Measurements from ENCODE around the gene KIF20B. TPM values are rescaled to one million over a fixed set of nuclear protein-coding genes. Genes with fewer than 3 reads are reported as not detected.

KIF20B gene
- total and polyA plus RNA-seq, 2 of the 13 experiments (the other 11 are each of a cell fraction or from before 2014, with no cell fraction given): 3.5 to 38.6 TPM

DNA sequence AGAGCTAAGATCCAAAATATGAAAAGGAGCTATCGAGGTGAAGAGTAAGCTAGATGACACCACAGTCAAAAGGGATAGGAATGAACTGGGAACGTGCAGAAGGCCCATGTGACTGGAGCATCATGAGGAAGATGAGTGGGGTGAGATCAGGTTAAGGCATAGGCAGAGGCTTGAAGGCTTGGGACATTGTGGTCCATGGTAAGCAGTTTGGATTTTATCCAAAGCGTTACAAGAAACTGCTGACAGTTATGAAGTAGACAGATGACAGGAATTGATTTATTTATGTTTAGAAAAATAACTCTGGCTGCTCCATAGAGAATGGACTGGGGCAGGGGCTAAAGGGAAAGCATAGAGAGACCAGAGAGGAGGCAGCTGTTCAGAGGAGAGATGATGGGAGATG is 38.2 kb upstream of the KIF20B start (continued):
- TF ChIP-seq TFDP1 (CRISPR knock-in tag; IDR thresholded peaks at IDR 0.05; ENCODE audit: borderline replicate concordance): no peak
- no peak for TF ChIP-seq NCOR1 (IDR thresholded peaks at IDR 0.05; ENCODE audit: borderline replicate concordance, low read length)
- no peak for TF ChIP-seq ZC3H13 (CRISPR knock-in tag; IDR thresholded peaks at IDR 0.05)
- no peak for TF ChIP-seq HNRNPUL1 (IDR thresholded peaks at IDR 0.05; ENCODE audit: low read depth, low read length)
- no peak for TF ChIP-seq FOXO1 (CRISPR knock-in tag; IDR thresholded peaks at IDR 0.05)
- no peak for TF ChIP-seq JUND (CRISPR knock-in tag; IDR thresholded peaks at IDR 0.05)

GRCh38 chr10:89664203-89664602 is 37.2 kb upstream of the KIF20B start:
- Histone ChIP-seq H3K9ac (ENCODE audit: insufficient read depth, low read depth, low read length) (no peak overlapping the region), H3K27me3 (ENCODE audit: control insufficient read depth in 1 of 2, insufficient read depth in 2 of 2, low read length in 2 of 2) (no peaks in the 10 kb centered on the region), H3K27ac (ENCODE audit: extremely low read length, insufficient read depth, low read length) (no peak overlapping the region), H2AFZ (ENCODE audit: low read length) (no peak overlapping the region), H3K79me2 (ENCODE audit: insufficient read depth, low read length) (no peaks in the 10 kb centered on the region), H3K36me3 (replicated peaks in 1 of 2; ENCODE audit: control insufficient read depth in 1 of 2, insufficient read depth in 2 of 2, low read length in 2 of 2) (no peaks in the 10 kb centered on the region), H3K4me1 (ENCODE audit: insufficient read depth, low read length) (peaks cover 15% of the 10 kb centered on the region), H3K4me3 (replicated peaks in 1 of 3; ENCODE audit: insufficient read depth in 1 of 3, low read depth in 2 of 3, low read length in 3 of 3) (no peak overlapping the region), H4K20me1 (ENCODE audit: insufficient read depth, low read length) (no peaks in the 10 kb centered on the region), H3K9me3 (ENCODE audit: low read length) (no peaks in the 10 kb centered on the region), H3K4me2 (ENCODE audit: low read depth, low read length) (no peak overlapping the region)
- 64% methylated on average over 3 of the region's 3 CpGs for WGBS (ENCODE audit: low lambda C conversion rate)
- in situ Hi-C loops (cut with HindIII; ENCODE audit: extremely low pct_ligation_motif_present, low pct_unique_long_range_greater_than_20kb) (no loop called here), intact Hi-C loops (cut with micrococcal nuclease; ENCODE audit: unreplicated experiment) (no loop called here)
- BruUV-seq (replicated peaks): no TSS peak
- TF ChIP-seq SRSF1 (optimal IDR thresholded peaks at IDR 0.05; ENCODE audit: low read depth, low read length) (no peak), ZNF232 (CRISPR knock-in tag; IDR thresholded peaks at IDR 0.05; ENCODE audit: borderline replicate concordance) (no peak), FOXO4 (CRISPR knock-in tag; conservative IDR thresholded peaks at IDR 0.05) (no peak), STAG1 (CRISPR knock-in tag; IDR thresholded peaks at IDR 0.05) (no peak), ZBTB42 (CRISPR knock-in tag; IDR thresholded peaks at IDR 0.05) (no peak), FLYWCH1 (CRISPR knock-in tag; IDR thresholded peaks at IDR 0.05) (no peak), ZNF563 (CRISPR knock-in tag; IDR thresholded peaks at IDR 0.05) (no peak)
- TF ChIP-seq, protein P1, sequence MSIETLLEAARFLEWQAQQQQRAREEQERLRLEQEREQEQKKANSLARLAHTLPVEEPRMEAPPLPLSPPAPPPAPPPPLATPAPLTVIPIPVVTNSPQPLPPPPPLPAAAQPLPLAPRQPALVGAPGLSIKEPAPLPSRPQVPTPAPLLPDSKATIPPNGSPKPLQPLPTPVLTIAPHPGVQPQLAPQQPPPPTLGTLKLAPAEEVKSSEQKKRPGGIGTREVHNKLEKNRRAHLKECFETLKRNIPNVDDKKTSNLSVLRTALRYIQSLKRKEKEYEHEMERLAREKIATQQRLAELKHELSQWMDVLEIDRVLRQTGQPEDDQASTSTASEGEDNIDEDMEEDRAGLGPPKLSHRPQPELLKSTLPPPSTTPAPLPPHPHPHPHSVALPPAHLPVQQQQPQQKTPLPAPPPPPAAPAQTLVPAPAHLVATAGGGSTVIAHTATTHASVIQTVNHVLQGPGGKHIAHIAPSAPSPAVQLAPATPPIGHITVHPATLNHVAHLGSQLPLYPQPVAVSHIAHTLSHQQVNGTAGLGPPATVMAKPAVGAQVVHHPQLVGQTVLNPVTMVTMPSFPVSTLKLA (IDR thresholded peaks at IDR 0.05): no peak
- no peak for DNase-seq (ENCODE audit: low spot score)
- no peak for ATAC-seq
- no peak for FAIRE-seq
- ChIA-PET POLR2A (interaction anchor here (1.3 kb wide), 1 partner anchor 37 kb away, joined by 3 read pairs; the partner anchor contains the start of gene KIF20B), CTCF (ENCODE audit: low intra/inter-chr PET ratio, low total read pairs) (no interaction called here)
